Pancreas (tissue), 10 donors: Measurements from ENCODE around the gene SH2D5. TPM values are rescaled to one million over a fixed set of nuclear protein-coding genes. Genes with fewer than 3 reads are reported as not detected.
"Not testable (repeated sequence)": the region's sequence is repeated elsewhere in the genome, so short reads cannot be mapped to it uniquely, and the experiment has no call there.

Experiments
- ATAC-seq, 4 donors: fragments of 200-7000 bp; cut with Tn5 transposase; one replicate each; pipeline versions ENCODE4 v1.8.0 to v1.9.1; 2020; ENCODE audit warnings: mild to moderate bottlenecking in 4 of 4, moderate library complexity in 4 of 4
- DNase-seq, 6 donors: peaks; one replicate each; pipeline ENCODE4 v3.0.0-alpha.2; 2020
- FAIRE-seq: peaks from 2 replicates; lab custom pipeline; 2012; peaks lifted over from hg19 to GRCh38; lab: Jason Lieb, UNC
- H3K27ac ChIP-seq, 4 donors: fragments of 200-600 bp; sonication (generic); 1 replicate in 3 of 4; 2 replicates in 1 of 4; pipeline versions ENCODE4 v1.5.0 to v1.8.0; 2020
- H3K27me3 ChIP-seq, 4 donors: fragments of 200-600 bp; one replicate each; pipeline ENCODE4 v1.8.0; 2021
- H3K36me3 ChIP-seq, 3 donors: fragments of 200-600 bp; sonication (generic) in 1 of 3; one replicate each; pipeline versions ENCODE4 v1.5.0 to v1.8.0; 2020 to 2021
- H3K4me1 ChIP-seq, 3 donors: fragments of 200-600 bp; one replicate each; pipeline ENCODE4 v1.8.0; 2021
- H3K4me3 ChIP-seq, 4 donors: fragments of 200-600 bp; sonication (generic) in 2 of 4; one replicate each; pipeline versions ENCODE4 v1.5.0 to v1.8.0; 2020 to 2021
- H3K9me3 ChIP-seq, 4 donors: fragments of 200-600 bp; one replicate each; pipeline ENCODE4 v1.8.0; 2021
- WGBS, 2 donors: extraction: QIAGEN DNeasy Blood & Tissue Kit; methylation state at CpG; one replicate each; pipeline ENCODE4 v1.1.7; 2013; 5-methylcytosine and 5-hydroxymethylcytosine counted together
- intact Hi-C, 3 donors: fragments of 100-400 bp; cut with DNase I; formaldehyde crosslinking; loops; one replicate each; pipeline versions ENCODE4 v1.11.1 to v1.14.2; 2022
- polyA plus RNA-seq, 2 donors: library from polyadenylated mRNA; stranded (reverse); fragments of 200-250 nt; gene quantifications; one replicate each; pipeline ENCODE4 v1.2.3, GENCODE V29; 2013
- total RNA-seq, 6 donors: library from RNA; stranded (reverse); fragmentation: NEBNext Ultra II Directional in 4 of 6; extraction: Animal tissue kit (Norgen Biotek cat#: 25700) in 4 of 6; gene quantifications; one replicate each; pipeline versions ENCODE4 v1.2.1 to v1.2.4, GENCODE V29; 2021 to 2023
- TF ChIP-seq, protein P1 (sequence below), 4 donors: fragments of 200-600 bp; sonication (generic) in 3 of 4; IDR thresholded peaks; one replicate each; pipeline versions ENCODE4 v1.5.0 to v1.8.0; 2021; ENCODE audit warnings: antibody characterized with exemption in 4 of 4
- donor health status: healthy with polysubstance abuse.
- donor health status: DM: no; HTN: no; CAD: no; lungs with moderate emphysema.
- donor health status: DM: no; HTN: no; CAD: no.
- donor health status: control.
- donor health status: control.
- donor health status: Bipolar disorder and iron deficiency.
- donor health status: DM: yes; HTN: yes; CAD: no.
- donor health status: DM: no; HTN: no; CAD: no.
- donor health status: DM: no; HTN: no; CAD: no.
- donor health status: DM: yes; HTN: yes; CAD: no.

The SH2D5 gene
- total and polyA plus RNA-seq, 8 donors = 0.05 to 0.27 (median 0.09) TPM; not detected in 5

GRCh38 chr1:20719261-20719660 lies 13.2 kb downstream of the SH2D5 start:
- no peaks in the 10 kb centered on the region for H3K9me3 ChIP-seq
- FAIRE-seq = no peak
- TF ChIP-seq, protein P1, sequence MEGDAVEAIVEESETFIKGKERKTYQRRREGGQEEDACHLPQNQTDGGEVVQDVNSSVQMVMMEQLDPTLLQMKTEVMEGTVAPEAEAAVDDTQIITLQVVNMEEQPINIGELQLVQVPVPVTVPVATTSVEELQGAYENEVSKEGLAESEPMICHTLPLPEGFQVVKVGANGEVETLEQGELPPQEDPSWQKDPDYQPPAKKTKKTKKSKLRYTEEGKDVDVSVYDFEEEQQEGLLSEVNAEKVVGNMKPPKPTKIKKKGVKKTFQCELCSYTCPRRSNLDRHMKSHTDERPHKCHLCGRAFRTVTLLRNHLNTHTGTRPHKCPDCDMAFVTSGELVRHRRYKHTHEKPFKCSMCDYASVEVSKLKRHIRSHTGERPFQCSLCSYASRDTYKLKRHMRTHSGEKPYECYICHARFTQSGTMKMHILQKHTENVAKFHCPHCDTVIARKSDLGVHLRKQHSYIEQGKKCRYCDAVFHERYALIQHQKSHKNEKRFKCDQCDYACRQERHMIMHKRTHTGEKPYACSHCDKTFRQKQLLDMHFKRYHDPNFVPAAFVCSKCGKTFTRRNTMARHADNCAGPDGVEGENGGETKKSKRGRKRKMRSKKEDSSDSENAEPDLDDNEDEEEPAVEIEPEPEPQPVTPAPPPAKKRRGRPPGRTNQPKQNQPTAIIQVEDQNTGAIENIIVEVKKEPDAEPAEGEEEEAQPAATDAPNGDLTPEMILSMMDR (IDR thresholded peaks at IDR 0.05) = no peak
- H3K4me3 ChIP-seq = no peak overlapping the region
- H3K4me1 ChIP-seq = peaks cover 0 to 3% (median 0%) of the 10 kb centered on the region in 3 donors
- H3K27me3 ChIP-seq = no peaks in the 10 kb centered on the region
- no peaks in the 10 kb centered on the region for H3K36me3 ChIP-seq
- intact Hi-C loops = no loop called here
- H3K27ac ChIP-seq = no peak overlapping the region
- no peak for ATAC-seq
- peak in 1 of 6 donors; percentile 27 for DNase-seq
- 85 to 90% methylated on average over 8 of the region's 8 CpGs for WGBS, 2 donors

DNA sequence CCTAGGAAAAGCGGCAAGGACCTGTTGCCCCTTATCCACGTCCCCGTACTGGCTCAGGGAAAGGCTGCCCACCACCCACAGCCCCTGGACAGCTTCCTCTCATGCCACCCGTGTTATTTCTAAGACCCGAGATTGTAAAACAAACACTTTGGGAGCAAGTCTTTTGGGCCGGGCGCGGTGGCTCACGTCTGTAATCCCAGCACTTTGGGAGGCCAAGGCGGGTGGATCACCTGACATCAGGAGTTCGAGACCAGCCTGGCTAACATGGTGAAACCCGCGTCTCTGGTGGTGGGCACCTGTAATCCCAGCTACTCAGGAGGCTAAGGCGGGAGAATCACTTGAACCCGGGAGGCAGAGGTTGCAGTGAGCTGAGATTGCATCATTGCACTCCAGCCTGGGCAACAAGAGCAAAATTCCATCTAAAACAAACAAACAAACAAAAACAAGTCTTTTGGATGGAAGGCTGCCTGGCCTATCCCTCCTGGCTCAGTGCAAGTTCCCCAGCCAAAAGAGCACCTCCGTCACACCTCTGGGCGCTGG lies 14.1 kb downstream of the SH2D5 start:
- H3K27ac ChIP-seq, DNase-seq, intact Hi-C loops, H3K9me3 ChIP-seq, FAIRE-seq, H3K27me3 ChIP-seq, H3K4me1 ChIP-seq, ATAC-seq, H3K36me3 ChIP-seq: not testable (repeated sequence)
- peak overlapping the region in 2 of 4 donors; percentile 33 to 50 for H3K4me3 ChIP-seq
- 73 to 77% methylated on average over 17 of the region's 17 CpGs for WGBS, 2 donors

DNA sequence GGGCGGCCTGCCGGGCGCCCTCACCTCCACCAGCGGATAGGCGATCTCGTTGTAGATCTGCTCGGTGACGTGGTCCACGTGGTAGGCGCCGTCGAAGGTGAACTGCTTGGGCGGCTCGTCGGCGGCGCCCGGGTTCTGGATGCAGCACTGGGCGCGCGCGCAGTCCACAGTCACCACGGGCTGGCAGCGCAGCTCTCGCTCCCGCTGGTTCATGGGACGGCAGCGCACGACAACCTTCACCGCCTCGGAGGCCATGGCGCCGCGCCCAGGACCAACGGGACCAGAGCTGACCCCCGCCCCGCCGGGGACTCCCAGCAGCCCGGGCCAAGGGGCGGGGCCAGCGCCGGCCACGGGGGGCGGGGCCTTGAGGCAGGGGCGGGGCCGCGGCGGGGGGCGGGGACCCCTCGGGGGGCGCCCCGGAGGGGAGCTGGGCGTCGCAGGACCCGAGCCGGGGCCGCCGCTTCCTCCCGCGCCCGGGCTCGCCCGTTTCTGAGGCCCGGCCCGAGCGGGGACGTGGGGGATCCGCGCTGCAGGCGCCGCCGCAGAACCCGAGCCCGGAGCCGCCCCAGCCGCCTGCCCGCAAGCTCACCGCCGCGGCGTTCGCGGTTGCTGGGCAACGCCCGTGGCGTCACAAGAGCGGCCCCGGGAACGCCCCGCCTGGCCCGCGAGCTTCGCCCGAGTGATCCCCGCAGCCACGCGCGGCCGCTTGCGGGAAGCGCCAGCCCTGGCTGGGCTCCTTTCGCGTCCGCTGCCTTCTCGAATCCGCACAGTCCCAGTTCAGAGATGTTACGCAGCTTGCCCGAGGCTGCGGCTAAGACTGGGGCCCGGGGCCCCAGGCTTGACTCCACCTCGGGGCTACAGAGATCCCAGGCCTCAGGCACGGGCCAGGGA lies 14.8 kb downstream of the SH2D5 start, which contains the start of gene KIF17:
KIF17 (minus strand) TSS at position 556 of the 891 bp plus-strand sequence; CDS start at position 255, 301 bp downstream.
- Histone ChIP-seq H3K4me3 (peak within 1 kb of the TSS; percentile 16 to 50 (median 26)), H3K9me3 (no peaks in the 10 kb centered on the region), H3K36me3 (no peaks in the 10 kb centered on the region), H3K4me1 (peaks cover 0 to 3% (median 0%) of the 10 kb centered on the region in 3 donors), H3K27me3 (no peaks in the 10 kb centered on the region), H3K27ac (no peak within 1 kb of the TSS)
- peak; percentile 85 to 94 (median 89) for ATAC-seq
- peak; percentile 63 to 87 (median 72) for DNase-seq
- FAIRE-seq = no peak
- 4% methylated on average over 94 to 112 of the region's 112 CpGs for WGBS, 2 donors
- intact Hi-C loops = no loop called here
- TF ChIP-seq, protein P1 (IDR thresholded peaks at IDR 0.05) = no peak

- TF ChIP-seq, protein P1 (IDR thresholded peaks at IDR 0.05) = no peak
- DNase-seq = no peak
- WGBS, 2 donors = 55 to 61% methylated on average over 13 of the region's 13 CpGs
- H3K27ac ChIP-seq = no peak overlapping the region
- ATAC-seq = no peak
- no peak for FAIRE-seq
- H3K4me1 ChIP-seq = peaks cover 0 to 3% (median 0%) of the 10 kb centered on the region in 3 donors
- no peak overlapping the region for H3K4me3 ChIP-seq
- no peaks in the 10 kb centered on the region for H3K9me3 ChIP-seq
- intact Hi-C loops = no loop called here
- no peaks in the 10 kb centered on the region for H3K36me3 ChIP-seq
- H3K27me3 ChIP-seq = no peaks in the 10 kb centered on the region
These were observed 16.3 kb downstream of the SH2D5 start for GRCh38 chr1:20716232-20716631.

DNA sequence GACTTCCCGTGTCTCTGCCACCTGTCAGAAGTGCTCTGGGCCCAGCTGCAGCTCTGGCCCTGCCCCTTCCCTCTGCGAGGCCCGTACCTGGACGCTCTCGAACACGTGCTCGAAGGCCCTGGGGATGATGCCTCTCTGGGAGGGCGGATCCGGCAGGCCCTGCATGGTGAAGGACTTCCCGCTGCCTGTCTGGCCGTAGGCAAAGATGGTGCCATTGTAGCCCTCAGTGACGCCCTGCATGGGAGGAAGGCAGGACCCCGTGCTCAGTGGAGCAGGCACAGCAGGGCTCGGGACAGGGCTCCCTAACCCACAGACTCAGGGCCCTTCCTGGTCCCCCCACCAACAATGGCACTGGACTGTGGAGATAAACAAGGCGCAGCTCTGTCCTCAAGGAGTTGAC lies 17.1 kb downstream of the SH2D5 start:
- no peak for DNase-seq

More for the DNA sequence above, 17.1 kb downstream of the SH2D5 start:
- Histone ChIP-seq H3K4me1 (peaks cover 0 to 3% (median 0%) of the 10 kb centered on the region in 3 donors), H3K27me3 (no peaks in the 10 kb centered on the region), H3K9me3 (no peaks in the 10 kb centered on the region), H3K4me3 (no peak overlapping the region), H3K27ac (no peak overlapping the region), H3K36me3 (no peaks in the 10 kb centered on the region)
- ATAC-seq (no peak), FAIRE-seq (no peak)
- 87 to 94% methylated on average over 15 of the region's 15 CpGs for WGBS, 2 donors
- intact Hi-C loops = no loop called here
- TF ChIP-seq, protein P1 (IDR thresholded peaks at IDR 0.05) = no peak
